HG03571 (cell line): Measurements from ENCODE around the gene PLA2G2C.
"Not testable (repeated sequence)": the region's sequence is repeated elsewhere in the genome, so short reads cannot be mapped to it uniquely, and the experiment has no call there.

ENCODE experiments used
- ATAC-seq: cut with Tn5 transposase; IDR thresholded peaks from one replicate; pipeline ENCODE4 v1.9.1; 2021; ENCODE audit not compliant: unreplicated experiment

Gene PLA2G2C

GRCh38 chr1:20185834-20186782 is at the start of gene PLA2G2C, which contains the start of gene UBXN10:
TSS of gene PLA2G2C (minus strand) at chr1:20186518. CDS start at chr1:20177363, 9,155 bp downstream.
TSS of gene UBXN10 (plus strand) at chr1:20186096. CDS start at chr1:20190562, 4,466 bp downstream.
- no peak for ATAC-seq

GRCh38 chr1:20234788-20235535 is 48.6 kb upstream of the PLA2G2C start:
- ATAC-seq, result no peak

GRCh38 chr1:20233866-20234265 is 47.5 kb upstream of the PLA2G2C start:
- no peak for ATAC-seq

- no peak for ATAC-seq
Measured at GRCh38 chr1:20233394-20233793, 47.1 kb upstream of the PLA2G2C start.

DNA sequence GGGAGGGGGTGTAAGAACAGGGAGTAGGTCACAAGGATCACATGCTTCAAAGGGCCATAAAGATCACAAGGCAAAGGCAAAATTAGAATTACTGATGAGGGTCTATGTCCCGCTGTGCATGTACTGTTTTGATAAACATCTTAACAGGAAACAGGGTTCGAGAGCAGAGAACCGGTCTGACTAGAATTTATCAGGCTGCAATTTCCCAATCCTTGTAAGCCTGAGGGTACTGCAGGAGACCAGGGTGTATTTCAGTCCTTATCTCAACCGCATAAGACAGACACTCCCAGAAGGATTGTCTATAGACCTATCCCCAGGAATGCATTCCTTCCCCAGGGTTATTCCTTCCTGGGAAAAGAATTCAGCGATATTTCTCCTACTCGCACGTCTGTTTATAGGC is 46.2 kb upstream of the PLA2G2C start:
- not testable (repeated sequence) for ATAC-seq

DNA sequence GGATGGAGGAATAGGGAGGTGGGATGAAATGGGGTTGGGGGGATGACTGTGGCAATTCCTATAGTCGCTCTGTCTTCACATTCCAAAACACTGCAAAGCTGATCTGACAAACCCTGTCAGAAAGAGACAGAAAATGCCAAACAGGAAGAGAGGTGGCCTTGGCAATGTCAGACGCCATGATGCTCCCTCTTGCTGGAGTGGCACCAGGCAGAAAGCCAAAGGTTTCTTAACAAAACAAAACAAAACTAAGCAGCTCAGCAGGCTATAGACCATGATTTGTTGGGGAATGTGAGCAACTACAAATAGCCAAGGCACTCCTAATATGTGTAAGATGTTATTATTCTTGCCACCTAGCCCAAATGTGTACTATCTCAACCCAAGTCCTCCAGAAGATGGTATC is 42.9 kb upstream of the PLA2G2C start:
- no peak for ATAC-seq

DNA sequence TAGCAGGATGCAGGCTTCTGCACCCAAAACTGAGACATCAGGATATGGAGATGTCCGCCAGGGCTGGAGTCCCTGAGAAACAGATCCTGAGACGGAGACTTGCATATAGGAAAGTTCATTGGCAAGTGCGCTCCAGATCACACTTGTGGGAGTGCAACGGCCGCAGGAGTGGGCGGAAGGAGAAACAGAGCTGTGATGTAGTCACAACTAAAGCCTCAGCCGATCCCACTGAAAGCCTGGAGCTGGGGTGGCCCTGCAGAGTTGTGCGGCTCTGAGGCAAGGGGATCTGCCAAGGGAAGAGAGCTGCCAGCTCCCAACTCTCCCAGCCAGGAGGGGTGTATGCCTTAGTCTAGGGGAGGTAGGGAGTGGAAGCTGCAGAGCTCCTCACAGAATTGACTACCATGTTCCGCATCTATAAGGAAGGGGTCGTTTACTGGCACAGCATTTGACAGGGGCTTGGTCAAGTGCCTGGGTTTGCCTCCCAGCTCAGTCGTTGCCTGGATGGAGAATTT is 42.1 kb upstream of the PLA2G2C start:
- no peak for ATAC-seq

DNA sequence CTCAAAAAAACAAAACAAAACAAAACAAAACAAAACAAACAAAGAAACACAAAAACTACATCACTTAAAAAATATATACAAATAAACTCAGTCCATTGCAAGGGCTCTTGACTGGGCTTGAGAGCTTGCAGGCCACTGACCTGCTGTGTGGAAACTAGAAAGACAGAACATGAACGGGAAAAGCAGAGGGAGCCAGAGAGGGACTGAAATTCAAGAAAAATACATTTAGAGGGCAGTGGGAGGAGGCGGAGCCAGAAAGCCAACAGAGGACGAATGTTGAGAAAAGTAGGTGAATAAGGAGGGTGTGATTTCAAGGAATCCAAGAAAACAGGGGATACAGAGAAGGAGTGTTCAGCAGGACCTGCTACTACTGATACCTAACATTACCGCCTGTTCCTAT is 41.4 kb upstream of the PLA2G2C start:
- ATAC-seq, result no peak

- ATAC-seq, result no peak
Measured at GRCh38 chr1:20224546-20224945, 38.2 kb upstream of the PLA2G2C start.

DNA sequence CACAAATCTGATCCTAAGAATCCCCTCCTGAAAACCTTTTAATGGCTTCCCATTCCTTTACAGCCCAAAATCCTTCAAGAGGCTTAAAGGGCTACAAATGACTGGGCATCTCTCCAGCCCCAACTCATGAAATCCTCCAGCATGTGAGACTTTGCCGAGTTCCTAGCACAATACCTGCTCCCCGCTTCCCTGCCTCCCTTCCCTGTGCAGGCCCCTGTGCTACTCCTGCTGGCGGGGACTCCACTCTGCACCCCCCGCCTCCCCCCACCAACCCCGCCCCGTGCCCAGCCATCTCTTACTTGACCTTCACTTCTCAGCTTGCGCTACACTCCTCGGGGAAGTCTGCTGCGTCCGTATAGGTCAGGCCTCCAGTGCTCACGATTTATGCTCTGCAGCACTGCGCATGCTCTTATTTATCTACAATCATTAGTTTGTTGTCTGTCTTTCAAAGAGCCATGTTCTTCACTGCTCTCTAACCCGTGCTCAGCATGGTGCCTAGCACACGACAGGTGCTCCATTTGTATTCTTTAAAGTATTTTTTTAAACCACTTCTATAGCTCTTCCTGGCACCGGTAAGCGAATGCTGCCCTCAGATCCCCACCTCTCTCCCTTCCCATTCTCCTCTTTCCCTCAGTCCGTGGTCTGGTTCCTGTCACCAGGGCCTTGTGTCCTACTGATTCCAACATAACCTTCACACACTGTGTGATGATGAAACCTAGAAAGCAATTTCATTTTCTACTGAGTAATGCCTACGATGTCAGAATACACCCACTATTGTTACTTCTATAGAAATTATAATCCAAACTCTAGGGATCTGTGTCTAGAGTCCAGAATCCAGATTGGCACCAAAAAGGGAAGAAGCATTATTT is 37.5 kb upstream of the PLA2G2C start:
- ATAC-seq, result no peak

- no peak for ATAC-seq
Measured at GRCh38 chr1:20223106-20223505, 36.8 kb upstream of the PLA2G2C start.

- no peak for ATAC-seq
Measured at GRCh38 chr1:20220036-20220435, 33.7 kb upstream of the PLA2G2C start.

GRCh38 chr1:20219053-20219452 is 32.7 kb upstream of the PLA2G2C start:
- ATAC-seq, result not testable (repeated sequence)

DNA sequence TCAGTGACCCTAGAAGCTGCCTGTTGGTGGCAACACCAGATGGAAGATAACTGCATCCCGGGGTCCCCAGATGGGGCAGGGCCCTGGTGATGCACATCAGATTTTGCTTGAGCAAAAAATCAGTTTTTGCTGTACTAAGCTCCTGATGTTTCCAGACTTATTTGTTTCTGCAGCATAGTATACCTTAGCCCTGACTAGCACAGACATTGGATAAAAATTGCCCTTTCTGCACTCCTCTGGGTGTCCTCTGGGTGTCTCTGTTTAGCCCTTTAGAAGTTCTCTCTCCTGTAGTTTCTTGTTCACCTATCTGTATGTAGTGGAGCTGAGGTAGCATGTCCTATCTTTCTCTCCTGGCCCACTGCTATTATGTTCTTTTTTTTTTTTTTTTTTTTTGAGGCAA is 30.3 kb upstream of the PLA2G2C start:
- no peak for ATAC-seq

- no peak for ATAC-seq
Measured at GRCh38 chr1:20215716-20216115, 29.4 kb upstream of the PLA2G2C start.

DNA sequence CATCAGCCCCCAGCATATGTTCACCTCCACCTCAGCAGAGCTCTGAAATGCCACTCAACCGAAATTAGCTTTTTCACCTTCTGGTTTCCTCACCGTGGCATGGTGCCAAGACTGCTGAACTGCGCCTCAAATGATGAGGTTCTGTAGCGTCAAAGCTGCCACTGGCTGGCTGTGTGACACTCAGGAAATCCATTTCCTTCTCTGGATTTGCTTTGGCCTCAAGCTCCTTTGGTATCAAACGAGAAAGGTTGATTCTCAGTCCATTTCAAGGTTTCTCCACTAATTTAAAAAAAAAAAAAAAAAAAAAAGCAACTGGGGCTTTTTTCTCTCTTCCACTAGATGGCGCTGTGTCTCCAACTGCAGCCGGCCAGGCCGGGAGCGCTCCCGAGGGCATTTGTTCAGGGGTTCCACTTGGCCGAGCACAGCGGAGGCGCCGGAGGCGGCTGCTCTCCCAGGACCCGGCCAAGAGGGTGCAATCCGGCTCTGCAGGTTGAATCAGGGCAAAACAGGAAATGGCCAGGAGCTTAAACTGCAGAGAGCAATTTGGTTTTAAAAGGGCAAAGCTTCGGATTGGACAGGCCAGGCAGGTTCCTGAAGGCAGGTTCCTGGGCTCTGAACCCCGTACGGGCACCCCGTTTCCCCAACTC is 26.5 kb upstream of the PLA2G2C start:
- ATAC-seq, result no peak

DNA sequence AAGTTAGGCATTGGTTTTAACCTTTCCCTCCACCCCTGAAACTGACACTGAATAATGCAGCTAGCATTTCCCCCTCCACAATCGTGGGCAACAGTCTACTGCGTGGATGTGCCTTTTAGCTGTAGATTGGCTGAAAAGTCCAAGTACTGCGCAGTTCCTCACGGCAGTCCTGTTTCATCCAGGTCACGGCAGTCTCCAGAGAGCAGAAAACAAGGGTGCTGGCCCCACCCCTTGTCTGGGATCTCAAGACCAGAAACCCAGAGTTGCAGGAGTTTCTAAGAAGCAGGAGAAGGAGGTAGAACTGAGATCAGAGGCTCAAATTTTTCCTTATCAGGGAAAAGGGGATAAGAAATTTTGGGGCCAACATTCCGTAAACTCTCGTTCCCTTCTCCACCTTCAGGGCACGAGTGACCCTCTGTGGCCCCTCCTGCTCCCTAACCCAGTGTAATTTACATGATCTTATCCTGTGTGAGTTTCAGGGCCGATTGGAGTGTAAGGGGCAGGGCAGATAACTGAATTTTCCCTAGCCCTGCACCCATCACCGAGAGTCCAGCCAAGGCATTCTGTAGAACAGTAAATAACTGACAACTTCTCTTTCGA is 25.9 kb upstream of the PLA2G2C start:
- ATAC-seq, result no peak

DNA sequence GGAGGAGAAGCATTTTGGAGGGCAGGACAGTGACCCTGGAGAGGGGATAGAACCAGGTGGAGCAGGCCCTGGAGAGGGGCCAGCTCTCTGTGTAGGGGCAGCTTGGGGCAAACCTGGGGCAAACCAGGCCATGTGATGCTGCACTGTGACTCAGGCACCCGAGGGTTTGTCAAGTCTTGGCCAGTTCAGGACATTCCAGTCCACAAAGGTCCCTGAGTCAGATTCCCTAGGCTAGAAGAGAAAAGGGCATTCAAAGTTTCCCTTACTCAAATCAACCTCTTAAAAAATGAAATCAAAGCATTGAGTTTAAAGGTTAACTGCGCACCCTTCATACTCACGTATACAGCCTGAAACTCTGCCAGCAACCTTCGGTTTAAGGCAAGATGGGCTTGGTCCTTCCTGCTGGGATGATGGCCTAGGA is 25.2 kb upstream of the PLA2G2C start:
- ATAC-seq, result no peak

GRCh38 chr1:20210736-20211460 is 24.6 kb upstream of the PLA2G2C start:
- ATAC-seq, result no peak
